Measurements from ENCODE around the gene PCDHGB2. TPM values are rescaled to one million over a fixed set of nuclear protein-coding genes. Genes with fewer than 3 reads are reported as not detected.

Gene PCDHGB2
- polyA plus RNA-seq, 1 donor (not counting 4 experiments of a cell fraction or from before 2014, with no cell fraction given) = 0.12 TPM

DNA sequence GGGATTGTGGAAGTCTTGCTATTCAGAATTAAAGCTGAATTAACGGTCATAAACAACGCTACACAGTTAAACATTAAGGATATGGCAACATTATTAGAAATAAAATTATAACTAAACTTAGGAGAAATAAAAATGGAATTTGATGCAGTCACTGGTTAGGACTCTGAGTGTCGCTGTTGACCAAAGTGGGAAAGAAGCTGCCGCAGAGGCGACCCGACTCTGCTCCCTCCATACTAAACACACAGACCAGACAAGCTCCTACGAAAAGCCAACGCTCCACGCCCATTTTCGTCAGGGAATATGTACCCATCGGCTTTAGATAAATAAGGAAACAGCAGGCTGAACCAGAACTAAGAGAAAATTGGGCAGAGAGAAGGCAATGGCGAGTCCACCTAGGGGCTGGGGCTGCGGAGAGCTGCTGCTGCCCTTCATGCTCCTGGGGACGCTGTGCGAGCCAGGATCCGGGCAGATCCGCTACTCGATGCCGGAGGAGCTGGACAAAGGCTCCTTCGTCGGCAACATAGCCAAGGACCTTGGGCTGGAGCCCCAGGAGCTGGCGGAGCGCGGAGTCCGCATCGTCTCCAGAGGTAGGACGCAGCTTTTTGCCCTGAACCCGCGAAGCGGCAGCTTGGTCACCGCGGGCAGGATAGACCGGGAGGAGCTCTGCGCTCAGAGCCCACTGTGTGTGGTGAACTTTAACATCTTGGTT is 4.3 kb downstream of the PCDHGB2 start, which contains the start of gene PCDHGA5:
Gene PCDHGA5 (plus strand): TSS at position 211 of the 709 bp plus-strand sequence. CDS start 169 bp downstream, at position 380.
- H3K9ac ChIP-seq (ENCODE audit: control insufficient read depth, extremely low read depth, insufficient read depth, low read length) = no peak within 1 kb of the TSS

DNA sequence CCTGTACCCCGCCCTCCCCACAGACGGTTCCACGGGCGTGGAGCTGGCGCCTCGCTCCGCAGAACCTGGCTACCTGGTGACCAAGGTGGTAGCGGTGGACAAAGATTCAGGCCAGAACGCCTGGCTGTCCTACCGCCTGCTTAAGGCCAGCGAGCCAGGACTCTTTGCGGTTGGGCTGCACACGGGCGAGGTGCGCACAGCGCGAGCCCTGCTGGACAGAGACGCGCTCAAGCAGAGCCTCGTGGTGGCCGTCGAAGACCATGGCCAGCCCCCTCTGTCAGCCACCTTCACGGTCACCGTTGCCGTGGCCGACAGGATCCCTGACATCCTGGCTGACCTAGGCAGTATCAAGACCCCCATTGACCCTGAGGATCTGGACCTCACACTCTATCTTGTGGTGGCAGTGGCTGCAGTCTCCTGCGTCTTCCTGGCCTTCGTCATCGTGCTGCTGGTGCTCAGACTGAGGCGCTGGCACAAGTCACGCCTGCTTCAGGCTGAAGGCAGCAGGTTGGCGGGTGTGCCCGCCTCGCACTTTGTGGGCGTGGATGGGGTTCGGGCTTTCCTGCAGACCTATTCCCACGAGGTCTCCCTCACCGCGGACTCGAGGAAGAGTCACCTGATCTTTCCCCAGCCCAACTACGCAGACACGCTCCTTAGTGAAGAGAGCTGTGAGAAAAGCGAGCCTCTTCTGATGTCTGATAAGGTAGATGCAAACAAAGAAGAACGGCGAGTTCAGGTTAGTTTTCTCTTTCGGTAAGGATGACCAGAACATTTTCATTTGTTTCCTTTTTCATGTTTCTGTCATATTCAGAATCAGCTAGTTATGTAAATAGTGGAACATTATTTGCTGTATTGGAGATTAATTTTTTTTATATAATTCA is 6.5 kb downstream of the PCDHGB2 start:
- H3K27ac ChIP-seq (ENCODE audit: control insufficient read depth, insufficient read depth, low read length) = no peak overlapping the region

More for the DNA sequence above, 4.3 kb downstream of the PCDHGB2 start, which contains the start of gene PCDHGA5:
- H3K27ac ChIP-seq (ENCODE audit: control insufficient read depth, insufficient read depth, low read length) = no peak within 1 kb of the TSS
- no peak within 1 kb of the TSS for H3K4me3 ChIP-seq (ENCODE audit: control insufficient read depth in 2 of 3, extremely low read depth in 1 of 3, insufficient read depth in 2 of 3, low read depth in 1 of 3, low read length in 3 of 3)
- TF ChIP-seq EZH2 (IDR thresholded peaks at IDR 0.05; ENCODE audit: low read length) = no peak
- TF ChIP-seq, protein P1, sequence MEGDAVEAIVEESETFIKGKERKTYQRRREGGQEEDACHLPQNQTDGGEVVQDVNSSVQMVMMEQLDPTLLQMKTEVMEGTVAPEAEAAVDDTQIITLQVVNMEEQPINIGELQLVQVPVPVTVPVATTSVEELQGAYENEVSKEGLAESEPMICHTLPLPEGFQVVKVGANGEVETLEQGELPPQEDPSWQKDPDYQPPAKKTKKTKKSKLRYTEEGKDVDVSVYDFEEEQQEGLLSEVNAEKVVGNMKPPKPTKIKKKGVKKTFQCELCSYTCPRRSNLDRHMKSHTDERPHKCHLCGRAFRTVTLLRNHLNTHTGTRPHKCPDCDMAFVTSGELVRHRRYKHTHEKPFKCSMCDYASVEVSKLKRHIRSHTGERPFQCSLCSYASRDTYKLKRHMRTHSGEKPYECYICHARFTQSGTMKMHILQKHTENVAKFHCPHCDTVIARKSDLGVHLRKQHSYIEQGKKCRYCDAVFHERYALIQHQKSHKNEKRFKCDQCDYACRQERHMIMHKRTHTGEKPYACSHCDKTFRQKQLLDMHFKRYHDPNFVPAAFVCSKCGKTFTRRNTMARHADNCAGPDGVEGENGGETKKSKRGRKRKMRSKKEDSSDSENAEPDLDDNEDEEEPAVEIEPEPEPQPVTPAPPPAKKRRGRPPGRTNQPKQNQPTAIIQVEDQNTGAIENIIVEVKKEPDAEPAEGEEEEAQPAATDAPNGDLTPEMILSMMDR (optimal IDR thresholded peaks at IDR 0.05 in 1 of 3, IDR thresholded peaks at IDR 0.05 in 1 of 3, conservative IDR thresholded peaks at IDR 0.05 in 1 of 3; ENCODE audit: extremely low read depth in 1 of 3, insufficient read depth in 2 of 3, low read length in 3 of 3) = no peak
- H3K4me1 ChIP-seq (ENCODE audit: control insufficient read depth, extremely low read depth, insufficient read depth, low read length) = no peaks in the 10 kb centered on the region
- H3K27me3 ChIP-seq (ENCODE audit: control insufficient read depth, extremely low read depth, insufficient read depth, low read length) = peaks cover 40% of the 10 kb centered on the region
- no peak within 1 kb of the TSS for H2AFZ ChIP-seq (ENCODE audit: control insufficient read depth, low read length)
- FAIRE-seq (no peak), DNase-seq (ENCODE audit: low read depth, low spot score) (no peak)
- no peaks in the 10 kb centered on the region for H3K36me3 ChIP-seq (ENCODE audit: control insufficient read depth in 2 of 2, extremely low read depth in 1 of 2, insufficient read depth in 2 of 2, low read length in 2 of 2)
- no peaks in the 10 kb centered on the region for H4K20me1 ChIP-seq (ENCODE audit: control insufficient read depth, extremely low read depth, insufficient read depth, low read length)
- H3K79me2 ChIP-seq (ENCODE audit: control insufficient read depth, insufficient read depth, low read length) = no peaks in the 10 kb centered on the region
- H3K9me3 ChIP-seq (ENCODE audit: control insufficient read depth, low read depth, low read length) = peaks cover 24% of the 10 kb centered on the region
- no peak within 1 kb of the TSS for H3K4me2 ChIP-seq (ENCODE audit: control insufficient read depth, extremely low read depth, insufficient read depth, low read depth, low read length)
- no peaks in the 10 kb centered on the region for H3K9me1 ChIP-seq (ENCODE audit: control insufficient read depth, extremely low read depth, insufficient read depth, low read length)
- dilution Hi-C loops (cut with MboI; ENCODE audit: extremely low pct_ligation_motif_present, low sequenced_read_pairs) = no loop called here

More for the DNA sequence above, 6.5 kb downstream of the PCDHGB2 start:
- Histone ChIP-seq H3K79me2 (ENCODE audit: control insufficient read depth, insufficient read depth, low read length) (no peaks in the 10 kb centered on the region), H3K9me1 (ENCODE audit: control insufficient read depth, extremely low read depth, insufficient read depth, low read length) (no peaks in the 10 kb centered on the region), H2AFZ (ENCODE audit: control insufficient read depth, low read length) (no peak overlapping the region), H3K27me3 (ENCODE audit: control insufficient read depth, extremely low read depth, insufficient read depth, low read length) (peaks cover 42% of the 10 kb centered on the region), H3K4me2 (ENCODE audit: control insufficient read depth, extremely low read depth, insufficient read depth, low read depth, low read length) (no peak overlapping the region), H3K4me1 (ENCODE audit: control insufficient read depth, extremely low read depth, insufficient read depth, low read length) (no peaks in the 10 kb centered on the region), H3K9me3 (ENCODE audit: control insufficient read depth, low read depth, low read length) (peaks cover 24% of the 10 kb centered on the region), H3K9ac (ENCODE audit: control insufficient read depth, extremely low read depth, insufficient read depth, low read length) (no peak overlapping the region), H3K36me3 (ENCODE audit: control insufficient read depth in 2 of 2, extremely low read depth in 1 of 2, insufficient read depth in 2 of 2, low read length in 2 of 2) (no peaks in the 10 kb centered on the region), H3K4me3 (ENCODE audit: control insufficient read depth in 2 of 3, extremely low read depth in 1 of 3, insufficient read depth in 2 of 3, low read depth in 1 of 3, low read length in 3 of 3) (no peak overlapping the region), H4K20me1 (ENCODE audit: control insufficient read depth, extremely low read depth, insufficient read depth, low read length) (no peaks in the 10 kb centered on the region)
- dilution Hi-C loops (cut with MboI; ENCODE audit: extremely low pct_ligation_motif_present, low sequenced_read_pairs) = no loop called here
- DNase-seq (ENCODE audit: low read depth, low spot score) = no peak
- TF ChIP-seq, protein P1 (optimal IDR thresholded peaks at IDR 0.05 in 1 of 3, IDR thresholded peaks at IDR 0.05 in 1 of 3, conservative IDR thresholded peaks at IDR 0.05 in 1 of 3; ENCODE audit: extremely low read depth in 1 of 3, insufficient read depth in 2 of 3, low read length in 3 of 3) = no peak
- no peak for TF ChIP-seq EZH2 (IDR thresholded peaks at IDR 0.05; ENCODE audit: low read length)
- no peak for FAIRE-seq
